Measurements from ENCODE around the gene GALNTL6.

GALNTL6 gene

DNA sequence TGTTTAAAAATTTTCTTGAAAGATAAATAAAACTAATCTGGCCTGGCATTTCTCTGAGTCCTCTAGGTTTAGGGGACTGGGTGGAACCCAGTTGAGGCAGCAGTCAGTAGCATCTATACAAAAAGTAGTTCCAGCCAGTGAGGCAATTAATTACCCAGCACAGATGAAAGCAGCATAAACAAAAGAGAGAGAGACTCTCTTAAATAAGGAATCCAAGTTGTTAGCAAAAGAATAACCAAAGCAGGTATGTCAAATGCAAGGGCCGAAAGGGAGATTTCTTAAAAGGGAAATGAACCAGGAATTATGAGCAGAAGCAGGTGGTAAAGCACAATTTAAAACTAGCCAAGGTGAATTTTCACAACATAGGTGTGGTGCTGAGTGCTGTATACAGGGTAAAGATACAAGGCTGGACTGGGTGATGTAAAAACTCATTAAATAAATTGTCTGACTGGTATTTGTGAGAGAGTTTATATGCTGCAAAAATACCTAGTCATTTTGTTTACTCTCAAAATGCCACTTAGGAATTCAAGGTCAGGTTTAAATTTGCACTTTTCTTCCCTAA is 1260.8 kb downstream of the GALNTL6 start:
- DNase-seq (ENCODE audit: low read depth) = no peak

DNA sequence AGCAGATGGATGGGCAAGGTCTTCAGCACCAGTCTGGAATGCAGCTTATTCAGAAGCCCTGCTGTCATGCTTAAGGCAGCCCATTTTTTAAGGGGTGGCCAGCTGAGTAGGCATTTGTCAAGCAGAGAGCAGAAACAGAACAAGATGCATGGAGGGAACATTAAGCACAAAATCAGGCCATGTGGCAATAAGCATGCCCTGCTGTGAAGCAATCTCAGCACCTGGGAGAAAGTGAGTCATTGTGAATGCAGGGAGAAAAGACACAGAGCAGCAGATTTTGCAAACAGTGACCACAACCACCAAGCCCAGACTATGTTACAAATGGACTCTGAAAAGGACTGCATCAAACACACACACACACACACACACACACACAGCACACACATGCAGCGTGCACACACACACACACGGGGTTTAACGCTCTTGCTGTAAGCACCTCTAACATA is 1261.3 kb downstream of the GALNTL6 start:
- DNase-seq (ENCODE audit: low read depth) = no peak

DNA sequence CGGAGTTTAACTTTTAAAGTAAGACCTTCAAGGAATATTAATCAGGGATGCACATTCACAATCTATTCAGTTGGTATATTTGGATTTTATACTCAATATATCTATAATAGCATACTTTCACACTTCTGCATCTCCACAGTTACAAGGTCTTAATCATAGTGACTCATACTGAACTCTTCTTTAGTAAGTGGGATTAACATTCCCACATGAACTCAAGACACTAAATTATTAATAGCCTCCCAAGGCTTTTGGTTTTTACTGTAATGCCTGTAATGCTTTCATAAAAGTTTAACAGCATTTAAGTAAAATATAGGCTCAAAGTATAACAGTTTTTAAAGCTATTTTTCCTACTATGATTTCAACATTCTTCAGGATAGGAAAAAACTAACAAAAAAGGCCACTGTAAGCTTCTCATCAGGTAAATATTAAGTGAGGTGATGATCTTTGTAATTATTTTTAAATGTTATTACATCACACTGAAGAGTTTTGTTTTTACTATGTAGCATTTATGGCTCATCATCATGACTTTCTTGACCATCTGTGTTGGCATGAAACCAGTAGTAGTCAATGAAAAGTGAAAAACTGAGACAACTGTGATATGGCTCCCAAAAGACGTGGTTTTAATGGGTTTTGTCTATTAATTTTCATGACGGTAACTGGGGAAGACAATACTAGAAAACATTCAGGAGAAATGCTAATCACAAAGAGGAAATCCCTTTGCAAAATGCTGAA is 1263.9 kb downstream of the GALNTL6 start:
- no peak for DNase-seq (ENCODE audit: low read depth)

GRCh38 chr4:173088144-173088543 is 1274.9 kb downstream of the GALNTL6 start:
- DNase-seq (ENCODE audit: low read depth) = no peak
